Measurements from ENCODE around the gene CASP12.
"Not testable (repeated sequence)": the region's sequence is repeated elsewhere in the genome, so short reads cannot be mapped to it uniquely, and the experiment has no call there.

CASP12 gene

GRCh38 chr11:104897891-104898684, at the start of gene CASP12:
Gene CASP12, minus strand, starts transcription at chr11:104898460.
- DNase-seq = no peak

DNA sequence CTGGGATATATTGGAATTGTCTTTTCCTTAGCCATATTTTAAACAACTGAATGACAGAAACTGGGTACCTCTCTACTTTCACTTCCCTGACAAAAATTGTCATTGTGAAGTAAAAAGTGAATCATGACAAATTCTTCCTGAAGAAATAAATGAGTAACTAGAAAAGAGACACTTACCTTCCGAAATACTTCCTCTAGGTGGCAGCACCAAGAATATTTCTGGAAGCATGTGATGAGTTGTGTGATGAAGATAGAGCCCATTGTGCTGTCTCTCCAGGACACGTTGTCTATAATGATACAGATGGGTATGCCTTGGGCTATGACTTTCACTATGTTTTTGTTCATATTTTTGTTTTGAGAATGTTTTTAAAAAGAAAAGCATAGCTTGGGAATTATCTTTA, 48.6 kb upstream of the CASP12 start:
- DNase-seq = no peak

GRCh38 chr11:104944076-104944475, 45.8 kb upstream of the CASP12 start:
- no peak for DNase-seq

- DNase-seq = no peak
Measured at GRCh38 chr11:104943561-104943960, 45.3 kb upstream of the CASP12 start.

DNA sequence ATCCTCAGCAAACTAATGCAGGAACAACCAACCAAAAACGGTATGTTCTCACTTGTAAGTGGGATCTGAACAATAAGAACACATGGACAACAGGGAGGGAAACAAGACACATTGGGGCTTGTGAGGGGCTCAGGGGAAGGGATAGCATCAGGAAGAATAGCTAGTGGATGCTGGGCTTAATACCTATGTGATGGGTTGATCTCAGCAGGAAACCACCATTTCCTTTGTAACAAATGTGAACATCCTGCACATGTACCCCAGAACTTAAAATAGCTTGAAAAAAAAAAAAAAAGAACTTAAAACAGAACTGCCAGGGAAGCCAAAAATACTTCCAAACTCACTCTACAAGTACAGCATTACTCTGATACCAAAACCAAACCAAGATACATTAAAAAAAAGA, 36.3 kb upstream of the CASP12 start:
- DNase-seq = no peak

DNA sequence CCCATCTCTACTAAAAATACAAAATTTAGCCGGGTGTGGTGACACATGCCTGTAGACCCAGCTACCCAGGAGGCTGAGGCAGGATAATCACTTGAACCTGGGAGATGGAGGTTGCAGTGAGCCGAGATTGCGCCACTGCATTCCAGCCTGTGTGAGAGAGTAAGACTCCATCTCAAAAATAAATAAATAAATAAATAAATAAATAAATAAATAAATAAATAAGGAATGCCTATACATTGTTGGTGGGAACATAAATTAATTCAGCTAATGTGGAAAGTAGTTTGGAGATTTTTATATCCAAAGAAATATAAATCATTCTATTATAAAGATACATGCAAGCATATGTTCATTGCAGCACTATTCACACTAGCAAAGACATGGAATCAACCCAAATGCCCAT, 35.8 kb upstream of the CASP12 start:
- DNase-seq = not testable (repeated sequence)

- DNase-seq = no peak
Measured at GRCh38 chr11:104928811-104929210, 30.6 kb upstream of the CASP12 start.

DNA sequence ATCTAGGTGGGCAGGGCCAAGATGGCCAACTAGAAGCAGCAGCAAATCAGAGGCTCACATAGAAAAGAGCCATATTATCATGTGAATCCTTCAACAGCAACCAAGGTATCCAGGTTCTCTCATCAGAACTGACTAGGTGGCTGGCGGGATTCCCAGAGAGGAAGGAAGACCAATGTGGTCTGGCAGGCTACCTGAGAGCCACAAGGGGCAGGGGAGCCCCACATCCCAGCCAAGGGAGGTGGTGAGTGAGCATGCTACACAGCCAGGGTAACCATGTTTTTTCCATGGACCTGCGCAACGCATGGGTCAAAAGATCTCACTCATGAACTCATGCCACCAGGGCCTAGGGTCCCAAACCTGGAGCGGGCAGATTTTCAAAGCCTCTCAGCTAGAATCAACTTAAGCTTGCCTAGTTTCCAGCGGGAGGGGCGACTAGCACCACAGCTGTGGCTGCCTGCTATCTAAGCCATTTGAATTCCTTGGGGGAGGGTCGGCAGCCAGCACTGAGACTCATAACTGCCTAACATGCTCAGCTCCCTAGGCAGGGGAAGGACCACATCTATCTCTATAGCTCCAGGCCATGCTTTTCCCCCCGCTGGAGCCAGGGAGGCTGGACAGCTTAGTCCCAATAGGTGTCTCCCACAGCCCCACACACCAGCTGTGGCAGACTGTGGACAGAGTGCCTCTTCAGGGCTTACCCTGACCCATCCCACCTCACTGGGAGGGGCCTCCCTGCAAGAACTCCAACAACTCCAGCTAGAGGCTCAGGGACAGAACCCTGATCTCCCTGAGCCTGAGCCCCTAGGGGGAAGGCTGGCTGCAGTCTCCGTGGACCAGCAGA, 28.7 kb upstream of the CASP12 start:
- DNase-seq = no peak

DNA sequence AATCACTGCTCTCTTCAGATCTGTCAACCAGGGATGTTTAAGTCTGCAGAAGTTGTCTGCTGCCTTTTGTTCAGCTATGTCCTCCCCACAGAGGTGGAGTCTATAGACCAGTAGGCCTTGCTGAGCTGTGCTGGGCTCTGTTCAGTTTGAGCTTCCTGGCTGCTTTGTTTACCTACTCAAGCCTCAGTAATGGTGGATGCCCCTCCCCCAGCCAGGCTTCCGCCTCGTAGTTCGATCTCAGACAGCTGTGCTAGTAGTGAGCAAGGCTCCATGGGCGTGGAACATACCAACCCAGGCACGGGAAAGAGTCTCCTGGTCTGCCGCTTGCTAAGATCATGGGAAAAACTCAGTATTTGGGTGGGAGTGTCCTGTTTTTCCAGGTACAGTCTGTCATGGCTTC, 27.6 kb upstream of the CASP12 start:
- no peak for DNase-seq

- no peak for DNase-seq
Measured at GRCh38 chr11:104918113-104918824, 20.0 kb upstream of the CASP12 start.

GRCh38 chr11:104917271-104918112, 19.2 kb upstream of the CASP12 start:
- DNase-seq = no peak

- DNase-seq = no peak
Measured at GRCh38 chr11:104916442-104916841, 18.2 kb upstream of the CASP12 start.

DNA sequence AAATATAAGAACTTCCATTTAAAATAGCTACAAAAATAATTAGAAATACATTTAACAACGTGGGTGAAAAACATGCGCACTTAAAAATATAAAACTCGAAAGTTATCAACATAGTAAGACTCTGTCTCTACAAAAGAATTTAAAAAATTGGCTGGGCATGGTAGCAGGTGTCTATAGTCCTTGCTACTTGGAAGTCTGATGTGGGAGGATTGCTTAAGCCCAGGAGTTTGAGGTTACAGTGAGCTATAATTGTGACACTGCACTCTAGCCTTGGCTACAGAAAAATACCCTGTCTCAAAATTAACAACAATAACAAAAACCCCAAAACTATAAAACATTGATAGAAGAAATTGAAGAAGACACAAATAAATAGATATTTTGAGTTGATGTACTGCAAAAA, 13.8 kb upstream of the CASP12 start:
- no peak for DNase-seq

DNA sequence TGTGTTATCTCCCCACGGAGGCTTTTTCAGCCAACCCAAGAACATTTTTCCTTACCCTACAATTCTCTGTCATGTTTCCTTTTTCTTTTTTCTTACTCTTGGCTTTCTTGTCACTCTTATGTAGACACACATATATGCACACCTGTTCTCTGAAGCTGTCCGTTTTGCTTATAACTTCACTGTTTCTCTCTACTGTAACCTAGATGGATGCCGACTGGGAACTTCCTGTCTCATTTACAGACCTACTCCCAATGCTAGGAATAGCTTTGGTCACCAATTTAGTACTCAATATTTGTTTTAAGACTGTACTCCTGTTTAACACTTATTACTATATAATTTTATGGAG, 9.9 kb upstream of the CASP12 start:
- DNase-seq = no peak

GRCh38 chr11:104907521-104908185, 9.4 kb upstream of the CASP12 start:
- DNase-seq = no peak

DNA sequence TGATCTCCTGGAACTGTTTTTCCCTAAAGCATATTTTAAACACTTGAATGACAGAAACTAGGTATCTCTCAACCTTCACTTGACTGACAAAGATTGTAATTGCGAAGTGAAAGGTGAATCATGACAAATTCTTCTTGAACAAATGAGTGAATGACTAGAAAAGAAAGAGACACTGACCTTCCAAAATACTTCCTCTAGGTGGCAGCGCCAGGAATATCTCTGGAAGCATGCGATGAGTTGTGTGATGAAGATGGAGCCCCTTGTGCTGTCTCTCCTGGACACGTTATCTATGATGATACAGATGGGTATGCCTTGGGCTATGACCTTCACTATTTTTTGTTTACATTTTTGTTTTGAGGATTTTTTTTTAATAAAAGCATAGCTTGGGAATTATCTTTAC, 7.0 kb upstream of the CASP12 start:
- DNase-seq = no peak

GRCh38 chr11:104899226-104899625, 966 bp upstream of the CASP12 start:
- no peak for DNase-seq

DNA sequence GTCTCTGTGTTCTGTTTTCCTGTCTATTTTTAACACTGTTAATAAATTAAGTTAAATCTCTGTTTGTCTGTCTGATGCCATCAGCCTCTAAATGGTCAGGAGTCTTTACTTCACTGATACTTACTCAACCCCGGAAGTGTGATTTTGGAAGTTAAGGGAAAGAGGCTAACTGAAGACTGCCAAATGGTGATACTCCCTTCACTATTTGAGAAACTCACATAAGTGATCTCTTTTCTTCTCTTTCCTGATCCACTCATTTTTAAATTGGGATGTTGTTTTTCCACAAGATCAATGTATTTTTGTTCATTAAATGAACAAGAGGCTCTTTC, 389 bp upstream of the CASP12 start:
- DNase-seq = no peak

DNA sequence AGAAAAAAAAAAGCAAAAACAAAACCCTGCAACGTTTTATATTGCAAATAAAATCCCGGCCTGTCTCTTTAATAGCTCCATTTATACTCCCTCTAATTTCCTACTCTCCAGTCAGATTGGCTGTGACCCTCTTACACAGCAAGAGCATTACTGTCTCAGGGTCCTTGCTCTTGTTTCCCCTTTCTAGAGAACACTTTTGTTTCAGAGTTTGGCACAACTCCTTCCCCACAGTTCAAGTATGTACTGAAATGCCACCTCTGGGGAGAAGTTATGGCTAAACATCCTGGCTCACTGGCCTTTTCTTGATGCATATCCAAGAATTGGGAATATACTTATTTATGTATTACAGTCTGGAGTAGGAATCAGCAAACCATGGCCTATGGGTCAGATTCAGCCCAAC, 2.6 kb downstream of the CASP12 start:
- no peak for DNase-seq

DNA sequence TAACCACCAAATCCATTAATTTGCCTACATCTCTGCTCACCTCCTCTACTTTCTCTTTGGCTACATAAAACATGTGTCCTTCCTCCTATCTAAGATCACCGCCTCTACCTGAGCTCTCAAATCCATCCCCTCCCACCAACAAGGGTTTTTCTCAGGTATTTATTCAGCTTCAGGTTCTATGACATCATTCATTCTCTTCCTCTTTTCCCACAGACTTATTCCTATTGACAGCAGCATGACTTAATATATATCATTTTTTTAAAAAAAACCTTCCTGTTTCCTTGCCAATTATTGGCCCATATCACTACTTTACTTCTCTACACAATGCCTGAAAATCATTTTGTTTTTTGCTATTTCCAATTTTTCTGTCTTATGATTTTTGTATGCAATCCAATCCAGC, 4.4 kb downstream of the CASP12 start:
- no peak for DNase-seq

GRCh38 chr11:104892723-104893511, 5.3 kb downstream of the CASP12 start:
- no peak for DNase-seq

DNA sequence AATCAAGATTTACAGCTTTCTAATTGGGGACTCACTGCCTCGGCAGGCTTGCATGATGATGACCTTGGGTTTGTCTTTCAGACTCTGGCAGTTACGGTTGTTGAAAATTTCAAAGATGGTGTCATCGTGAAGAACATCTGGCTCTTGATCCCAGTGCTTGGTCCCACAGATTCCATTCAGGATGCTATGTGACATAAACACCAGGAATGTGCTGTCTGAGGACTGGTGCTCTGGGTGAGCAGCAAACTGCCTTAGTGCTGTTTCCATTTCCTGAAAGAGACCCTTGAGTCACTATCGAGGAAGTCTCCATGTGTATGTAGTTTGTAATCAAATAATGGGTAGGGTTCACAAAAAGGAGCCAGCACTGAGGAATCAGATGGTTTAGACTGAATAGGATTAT, 7.1 kb downstream of the CASP12 start:
- no peak for DNase-seq
